Right kidney (tissue), 9 donors: ENCODE results near the gene PPM1A.
A peak's percentile ranks its signal among the peaks of the same experiment; 100 is the strongest.

Experiments
- DNase-seq: peaks from one replicate; pipeline ENCODE4 v3.0.0-alpha.2; 2016
- long read RNA-seq, 8 donors: transcript quantifications; one replicate each; lab custom pipeline, GENCODE V29; 2026

Gene PPM1A
- long read RNA-seq, donor 1, full-length matches to known transcripts = 9 of 9 reads
- long read RNA-seq, donor 1, partial matches to known transcripts = 0 of 9 reads
- long read RNA-seq, donor 1, other reads (novel, unspliced or antisense) = 0 of 9 reads
- long read RNA-seq, donor 2, full-length matches to known transcripts = 7 of 7 reads
- long read RNA-seq, donor 2, partial matches to known transcripts = 0 of 7 reads
- long read RNA-seq, donor 2, other reads (novel, unspliced or antisense) = 0 of 7 reads
- long read RNA-seq, donor 3, full-length matches to known transcripts = 10 of 10 reads
- long read RNA-seq, donor 3, partial matches to known transcripts = 0 of 10 reads
- long read RNA-seq, donor 3, other reads (novel, unspliced or antisense) = 0 of 10 reads
- long read RNA-seq, donor 4, full-length matches to known transcripts = 6 of 12 reads
- long read RNA-seq, donor 4, partial matches to known transcripts = 6 of 12 reads
- long read RNA-seq, donor 4, other reads (novel, unspliced or antisense) = 0 of 12 reads
- long read RNA-seq, donor 5, full-length matches to known transcripts = 10 of 21 reads
- long read RNA-seq, donor 5, partial matches to known transcripts = 11 of 21 reads
- long read RNA-seq, donor 5, other reads (novel, unspliced or antisense) = 0 of 21 reads
- long read RNA-seq, donor 6, full-length matches to known transcripts = 12 of 12 reads
- long read RNA-seq, donor 6, partial matches to known transcripts = 0 of 12 reads
- long read RNA-seq, donor 6, other reads (novel, unspliced or antisense) = 0 of 12 reads
- long read RNA-seq, donor 7 = 0 reads
- long read RNA-seq, donor 8, full-length matches to known transcripts = 10 of 10 reads
- long read RNA-seq, donor 8, partial matches to known transcripts = 0 of 10 reads
- long read RNA-seq, donor 8, other reads (novel, unspliced or antisense) = 0 of 10 reads

- DNase-seq = peak; percentile 95
These were observed at the start of gene PPM1A for GRCh38 chr14:60248697-60249318. TSS of gene PPM1A (plus strand) at chr14:60249221. CDS start at chr14:60282704, 33,483 bp downstream.

DNA sequence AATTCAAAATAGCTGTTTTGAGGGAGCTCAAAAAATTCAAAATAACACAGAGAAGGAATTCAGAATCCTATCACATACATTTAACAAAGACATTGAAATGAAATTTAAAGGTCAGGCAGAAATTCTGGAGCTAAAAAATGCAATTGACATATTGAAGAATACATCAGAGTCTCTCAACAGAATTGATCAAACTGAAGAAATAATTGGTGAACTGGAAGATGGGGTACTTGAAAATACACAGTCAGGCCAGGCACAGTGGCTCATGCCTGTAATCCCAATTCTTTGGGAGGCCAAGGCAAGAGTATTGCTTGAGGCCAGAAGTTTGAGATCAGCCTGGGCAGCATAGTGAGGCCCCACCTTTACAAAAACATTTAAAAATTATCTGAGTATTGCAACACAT, 49.7 kb upstream of the PPM1A start:
- no peak for DNase-seq

DNA sequence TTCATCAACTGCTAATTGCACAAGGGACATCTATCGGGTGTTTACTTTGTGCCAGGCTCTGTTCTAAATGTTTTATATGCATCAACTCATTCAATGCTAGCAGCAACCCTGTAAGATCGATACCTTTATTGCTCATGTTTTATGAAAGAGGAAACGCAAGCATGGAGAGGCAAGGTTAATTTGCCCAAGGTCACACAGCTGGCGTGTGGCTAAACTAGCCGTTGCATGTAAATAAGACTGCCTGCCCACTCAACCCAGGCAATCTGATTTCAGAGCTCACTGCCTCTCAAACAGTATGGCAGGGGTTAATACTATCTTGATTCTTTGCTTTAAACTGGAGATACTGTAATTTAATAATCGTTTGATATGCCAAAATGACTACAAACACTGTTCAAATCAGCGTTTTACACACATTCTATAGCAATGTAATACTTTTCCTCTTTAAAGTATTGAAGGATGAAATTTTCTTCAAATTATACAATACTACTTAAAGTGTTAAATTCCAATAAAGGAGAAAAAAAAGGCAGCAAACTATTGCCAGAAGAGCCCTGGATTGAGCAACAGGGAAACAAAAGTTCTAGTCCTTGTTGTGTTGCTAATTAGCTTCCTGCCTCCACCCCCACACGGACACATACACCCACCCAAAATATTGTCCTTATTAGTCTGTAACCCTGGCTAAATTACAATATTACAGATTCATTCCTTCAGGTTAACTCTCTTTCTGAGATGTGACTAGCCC, 44.7 kb upstream of the PPM1A start:
- DNase-seq = no peak

DNA sequence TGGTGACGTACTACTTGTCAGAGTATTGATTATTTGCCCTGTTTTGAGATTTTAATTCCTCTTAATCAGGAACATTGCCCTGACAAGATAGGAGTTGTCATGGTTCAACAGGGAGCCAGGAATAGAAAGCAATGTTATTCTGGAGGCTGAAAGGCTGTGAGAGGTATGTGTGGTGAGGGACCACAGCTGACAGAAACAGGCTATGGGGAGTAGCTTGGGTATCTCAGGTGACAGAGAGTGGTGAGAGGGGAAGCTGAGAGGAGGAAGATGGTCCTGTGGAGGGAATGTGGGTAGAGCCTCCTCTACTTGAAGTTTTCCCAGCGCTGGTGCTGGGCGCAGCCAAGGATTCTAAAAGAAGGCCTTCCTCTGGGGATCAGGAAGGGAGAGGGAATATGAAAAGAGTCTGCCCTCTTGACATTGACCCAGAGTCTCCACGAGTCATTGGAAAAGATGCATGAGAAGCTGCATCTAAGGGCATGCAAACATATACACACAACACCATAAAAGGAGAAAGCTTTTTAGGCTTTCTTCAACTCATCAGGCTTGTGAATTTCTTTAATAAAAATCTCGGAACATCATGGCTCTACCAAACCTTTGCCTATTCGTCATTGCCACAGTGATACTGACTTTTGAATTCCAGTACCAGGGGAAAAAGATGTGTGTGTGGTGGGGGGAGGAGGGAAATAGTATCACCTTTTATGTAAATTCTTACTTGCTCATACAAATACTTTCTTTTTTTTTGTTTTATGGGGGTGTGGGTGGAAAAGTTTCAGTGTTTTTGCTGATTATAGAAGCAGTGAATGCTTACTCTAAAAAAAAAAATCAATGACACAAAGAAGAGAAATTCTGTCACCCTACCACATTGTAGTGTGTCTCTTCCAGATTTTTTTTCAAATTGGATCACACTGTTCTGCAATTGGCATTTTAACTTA, 43.9 kb upstream of the PPM1A start:
- DNase-seq = no peak

DNA sequence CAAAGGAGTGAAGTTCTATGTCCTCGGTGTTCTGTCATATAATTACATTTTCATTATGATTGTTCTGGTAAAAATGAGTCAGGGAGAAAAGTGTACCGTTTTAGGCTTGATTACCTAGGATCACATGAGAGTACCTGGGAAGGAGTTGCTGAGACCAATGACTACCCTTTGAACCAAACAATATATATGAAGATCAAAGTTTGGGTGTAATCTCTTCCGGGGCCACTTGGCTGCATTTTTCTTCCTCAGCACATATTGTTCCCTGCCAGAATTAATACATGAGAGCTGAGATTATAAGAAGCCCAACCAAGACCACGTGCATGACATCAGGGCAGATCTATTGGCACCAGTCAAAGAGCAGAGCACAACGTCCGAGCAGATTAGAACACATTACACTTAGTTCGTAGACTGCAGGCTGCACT, 42.8 kb upstream of the PPM1A start:
- no peak for DNase-seq

DNA sequence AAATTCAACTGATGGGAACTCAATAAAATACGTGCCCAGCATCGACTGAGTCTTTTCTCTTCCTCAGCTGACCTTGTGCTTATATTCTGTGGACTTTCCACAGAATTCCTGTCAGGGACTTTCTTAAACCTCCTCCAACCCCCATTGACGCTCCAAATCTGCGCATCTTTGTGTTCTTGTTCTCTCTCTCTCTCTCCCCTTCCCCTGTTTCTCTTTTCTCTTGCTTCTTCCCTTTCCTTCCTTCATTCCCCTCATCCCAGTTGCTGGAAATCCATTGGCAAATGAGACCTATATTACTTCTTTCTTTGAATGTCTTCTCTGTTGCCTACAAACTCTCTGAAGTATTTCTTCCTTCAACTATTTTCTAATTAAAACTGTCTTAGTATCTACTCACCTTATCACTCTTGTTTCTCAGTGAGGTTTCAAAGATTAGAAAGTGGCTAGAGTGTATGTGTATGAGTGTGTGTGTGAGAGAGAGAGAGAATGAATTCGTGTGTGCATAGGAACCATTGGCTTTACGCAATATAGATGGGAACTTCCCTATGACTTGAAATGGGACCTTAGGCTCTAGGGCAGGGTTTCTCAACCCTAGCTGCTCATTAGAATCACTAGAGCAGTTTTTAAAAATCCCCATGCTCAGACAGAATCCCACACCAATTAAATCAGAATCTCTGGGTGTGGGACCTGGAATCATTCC, 42.0 kb upstream of the PPM1A start:
- no peak for DNase-seq

DNA sequence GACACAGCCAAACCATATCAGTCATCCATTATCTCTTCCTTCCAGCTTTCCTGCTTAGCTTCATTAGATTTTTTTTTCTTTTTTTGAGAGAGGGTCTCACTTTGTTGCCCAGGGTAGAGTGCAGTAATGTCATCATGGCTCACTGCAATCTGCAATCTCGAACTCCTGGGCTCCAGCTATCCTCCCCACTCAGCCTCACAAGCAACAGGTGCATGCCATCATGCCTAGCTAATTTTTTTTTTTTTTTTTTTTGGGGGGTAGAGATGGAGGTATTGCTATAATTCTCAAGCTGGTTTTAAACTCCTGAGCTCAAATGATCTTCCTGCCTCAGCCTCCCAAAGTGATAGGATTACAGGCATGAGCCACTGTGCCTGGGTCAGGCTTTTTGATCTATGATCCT, 38.3 kb upstream of the PPM1A start:
- DNase-seq = no peak

GRCh38 chr14:60211153-60211552, 37.9 kb upstream of the PPM1A start:
- no peak for DNase-seq

GRCh38 chr14:60212503-60213371, 36.3 kb upstream of the PPM1A start:
- no peak for DNase-seq

DNA sequence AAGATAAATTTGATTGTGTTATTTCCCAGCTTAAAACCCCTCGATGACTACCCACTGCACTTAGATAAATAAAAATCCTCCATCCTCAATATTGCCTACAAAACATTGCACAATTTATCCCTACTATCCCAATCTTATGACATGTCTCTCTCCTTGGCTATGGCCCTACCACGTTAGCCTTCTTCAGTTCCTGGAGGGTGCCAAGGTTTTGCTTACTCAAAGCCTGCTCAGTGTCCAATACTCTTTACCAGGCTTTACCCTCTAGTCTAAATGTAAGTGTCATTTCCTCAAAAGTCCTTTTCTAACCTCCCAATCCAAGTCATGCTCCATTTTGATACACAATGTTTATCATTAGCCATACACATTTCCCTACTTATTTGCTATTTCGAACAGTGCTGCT, 35.0 kb upstream of the PPM1A start:
- DNase-seq = no peak

DNA sequence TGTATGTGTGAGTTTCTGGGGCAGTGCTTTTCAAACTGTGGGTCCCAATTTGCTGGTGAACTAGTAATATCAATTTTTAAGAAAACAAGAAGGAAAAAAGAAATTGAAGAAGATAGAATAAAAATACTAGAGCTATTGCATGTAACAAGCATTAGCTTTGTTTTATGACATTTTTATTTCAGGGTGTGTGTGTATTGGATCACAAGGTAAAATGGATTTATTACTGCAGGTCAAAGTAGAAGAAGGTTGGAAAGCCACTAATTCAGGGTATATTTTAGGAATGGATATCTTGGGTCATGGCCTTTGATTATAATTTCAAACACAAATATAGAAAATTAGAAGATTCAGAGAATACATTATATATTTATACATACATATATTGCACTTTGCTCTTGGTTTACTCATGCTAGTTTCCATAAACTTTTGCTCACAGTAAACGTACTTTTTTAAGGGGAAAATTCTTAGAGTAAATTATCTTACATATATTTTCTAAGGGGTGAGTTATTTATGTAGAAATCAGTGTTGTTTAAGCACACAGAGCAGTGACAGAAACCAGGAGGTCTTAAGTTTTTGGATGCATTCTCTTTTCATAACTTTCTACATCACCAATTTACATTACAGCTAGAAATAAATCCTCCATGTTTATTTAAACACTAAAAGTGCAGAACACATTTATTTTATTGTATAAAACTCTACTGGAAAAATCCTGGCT, 34.5 kb upstream of the PPM1A start:
- DNase-seq = no peak

GRCh38 chr14:60215127-60215444, 33.9 kb upstream of the PPM1A start:
- no peak for DNase-seq

- no peak for DNase-seq
These were observed 33.3 kb upstream of the PPM1A start for GRCh38 chr14:60215520-60216420.

GRCh38 chr14:60217713-60218112, 31.3 kb upstream of the PPM1A start:
- no peak for DNase-seq

DNA sequence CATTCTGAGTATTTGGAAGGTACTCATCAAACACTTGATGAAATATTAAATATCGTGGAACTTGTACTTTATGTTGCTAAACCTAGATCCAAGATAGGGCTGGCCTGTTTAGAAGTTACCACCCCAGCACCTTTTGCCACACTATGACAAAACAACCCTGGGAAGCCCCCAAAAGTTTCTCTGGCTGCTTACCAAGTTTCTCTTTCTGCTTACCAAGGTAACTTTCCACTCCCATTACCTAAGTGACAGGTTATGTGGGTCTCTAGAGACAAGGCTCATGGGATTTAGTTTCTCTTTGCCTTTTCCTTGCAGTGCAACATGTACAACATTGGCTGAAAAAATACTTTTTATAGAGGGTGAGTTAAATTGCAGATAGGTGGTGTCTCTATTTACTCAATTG, 28.9 kb upstream of the PPM1A start:
- DNase-seq = no peak

DNA sequence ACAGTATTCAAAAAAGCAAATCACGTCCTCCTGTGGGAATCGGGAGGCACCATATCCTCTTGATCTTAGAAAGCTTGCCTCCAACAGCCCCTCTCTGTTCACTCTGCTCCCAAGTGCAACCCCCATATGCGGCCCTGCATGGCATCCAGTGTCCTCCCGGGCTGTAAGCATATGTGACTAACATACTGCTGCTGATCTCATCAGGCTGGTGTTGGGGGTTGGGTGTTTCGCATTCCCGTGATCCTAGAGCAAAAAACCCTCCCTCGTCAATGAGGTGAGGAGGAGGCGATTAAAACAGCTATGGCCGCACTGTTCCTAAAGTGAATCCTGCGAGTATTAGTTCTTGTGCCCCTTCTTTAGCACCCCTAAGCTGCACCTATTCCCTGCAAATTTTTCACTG, 28.1 kb upstream of the PPM1A start:
- DNase-seq = no peak

DNA sequence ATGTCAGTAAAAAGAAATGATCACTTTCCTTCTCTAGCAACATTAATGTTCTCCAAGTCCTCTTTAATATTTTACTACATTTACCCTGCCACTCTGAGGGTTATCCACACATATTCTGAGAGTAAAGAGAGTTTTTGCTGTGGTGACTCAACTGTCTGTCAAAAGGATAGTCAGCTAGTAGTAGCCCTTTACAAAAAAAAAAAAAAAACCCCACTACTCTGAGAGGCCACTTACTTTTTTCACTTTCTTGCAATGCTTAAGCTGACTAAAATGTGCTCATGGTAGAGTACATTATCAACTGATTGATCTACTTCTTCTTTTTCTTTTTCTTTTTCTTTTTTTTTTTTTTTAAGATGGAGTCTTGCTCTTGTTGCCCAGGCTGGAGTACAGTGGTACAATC, 27.6 kb upstream of the PPM1A start:
- no peak for DNase-seq

- no peak for DNase-seq
These were observed 26.2 kb upstream of the PPM1A start for GRCh38 chr14:60222820-60223219.
